CD1c-positive myeloid dendritic cell (primary cell): ENCODE measurements around the gene PYHIN1.
"Not testable (repeated sequence)": the region's sequence is repeated elsewhere in the genome, so short reads cannot be mapped to it uniquely, and the experiment has no call there.

Experiments
- DNase-seq: peaks from one replicate; pipeline ENCODE4 v3.0.0-alpha.2; 2016; ENCODE audit errors: extremely low spot score

The PYHIN1 gene

GRCh38 chr1:158983235-158983634, 51.9 kb downstream of the PYHIN1 start:
- no peak for DNase-seq

- DNase-seq, result no peak
Measured at GRCh38 chr1:158984386-158984785, 53.0 kb downstream of the PYHIN1 start.

- DNase-seq, result no peak
Measured at GRCh38 chr1:158989424-158989823, 58.1 kb downstream of the PYHIN1 start.

DNA sequence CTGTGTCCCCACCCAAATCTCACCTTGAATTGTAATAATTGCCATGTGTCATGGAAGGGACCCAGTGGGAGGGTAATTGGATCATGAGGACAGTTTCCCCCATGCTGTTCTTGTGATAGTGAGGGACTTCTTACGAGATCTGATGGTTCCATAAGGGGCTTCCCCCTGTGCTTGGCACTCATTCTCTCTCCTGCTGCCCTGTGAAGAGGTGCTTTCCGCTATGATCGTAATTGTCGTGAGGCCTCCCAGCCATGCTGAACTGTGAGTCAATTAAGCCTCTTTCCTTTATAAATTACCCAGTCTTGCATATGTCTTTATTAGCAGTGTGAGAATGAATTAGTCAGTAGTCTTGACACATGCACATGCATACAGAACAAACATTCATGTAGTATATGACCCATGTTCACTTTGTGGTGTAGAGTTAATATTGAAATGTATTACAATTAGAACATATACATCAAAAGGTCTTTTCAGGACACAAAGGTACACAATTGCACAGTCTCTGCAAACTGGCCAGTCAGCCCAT, 61.5 kb downstream of the PYHIN1 start:
- no peak for DNase-seq

DNA sequence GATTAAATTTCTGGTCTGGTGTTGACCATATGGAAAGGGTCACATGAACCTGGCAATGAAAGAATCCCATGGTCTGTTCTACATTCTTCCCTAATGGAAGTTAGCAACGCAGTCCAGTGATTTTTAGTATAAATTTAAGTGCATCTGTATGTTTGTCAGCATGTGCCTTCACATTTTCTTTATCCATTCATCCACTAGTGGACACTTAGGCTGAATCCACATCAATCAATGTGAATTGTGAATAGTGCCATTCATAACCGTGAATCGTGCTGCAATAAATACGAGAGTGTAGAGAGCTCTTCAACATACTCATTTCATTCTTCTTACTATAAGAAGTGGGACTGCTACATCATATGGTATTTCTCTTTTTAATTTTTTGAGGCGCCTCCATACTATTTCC, 65.6 kb downstream of the PYHIN1 start:
- DNase-seq, result no peak

DNA sequence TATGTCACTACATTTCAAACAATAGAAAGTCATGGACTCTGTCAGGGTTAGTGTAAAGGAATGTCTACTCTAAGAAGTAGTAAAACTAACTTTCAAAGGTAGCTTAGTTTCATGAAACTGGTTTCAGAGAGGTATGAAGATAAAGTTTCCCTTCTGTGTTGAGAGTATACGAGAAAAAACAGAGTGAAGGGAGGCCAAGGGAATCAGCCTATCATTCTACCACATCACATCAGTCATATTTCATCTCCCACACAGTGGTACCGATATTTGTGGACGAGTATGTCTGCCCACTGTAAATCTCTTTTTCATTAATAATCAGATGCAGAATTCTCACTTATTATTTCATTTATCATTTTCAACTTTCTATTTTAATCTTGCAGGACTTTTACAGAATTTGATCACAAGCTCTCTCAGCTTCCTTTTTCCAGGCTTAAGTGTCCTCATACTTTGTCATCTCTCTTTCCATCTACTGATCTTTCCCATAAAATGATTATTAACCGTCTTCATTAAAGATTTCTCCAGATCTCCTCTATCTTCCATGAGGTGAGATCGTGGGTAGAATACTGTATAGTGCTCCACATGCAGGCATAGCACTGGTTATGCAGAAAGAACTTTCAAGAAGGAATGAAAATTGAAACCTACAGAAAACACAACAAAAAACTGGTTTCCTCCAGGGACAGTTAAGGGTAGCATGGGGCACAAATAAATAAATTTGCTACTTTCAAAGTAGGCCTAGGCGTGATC, 66.9 kb downstream of the PYHIN1 start:
- no peak for DNase-seq

- peak; percentile 81 for DNase-seq
Measured at GRCh38 chr1:158998781-158999161, 67.4 kb downstream of the PYHIN1 start.

GRCh38 chr1:158999316-159000069, 68.1 kb downstream of the PYHIN1 start:
- no peak for DNase-seq

DNA sequence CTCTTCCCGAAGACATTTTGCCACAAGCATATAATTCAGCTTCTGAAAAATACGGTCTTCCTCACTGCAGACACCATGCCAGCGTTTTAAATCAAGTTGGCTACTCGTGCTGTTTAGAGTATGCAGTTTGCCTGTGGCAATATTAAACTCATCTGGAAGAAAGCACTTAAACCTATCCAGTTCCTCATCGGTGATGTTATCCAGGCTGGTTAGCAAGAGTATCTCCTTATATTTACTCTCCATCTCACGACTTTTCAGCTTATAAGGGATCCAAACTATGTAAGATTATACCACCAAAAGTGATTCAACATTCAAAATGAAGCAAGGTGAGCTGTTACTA, 68.7 kb downstream of the PYHIN1 start:
- DNase-seq, result no peak

DNA sequence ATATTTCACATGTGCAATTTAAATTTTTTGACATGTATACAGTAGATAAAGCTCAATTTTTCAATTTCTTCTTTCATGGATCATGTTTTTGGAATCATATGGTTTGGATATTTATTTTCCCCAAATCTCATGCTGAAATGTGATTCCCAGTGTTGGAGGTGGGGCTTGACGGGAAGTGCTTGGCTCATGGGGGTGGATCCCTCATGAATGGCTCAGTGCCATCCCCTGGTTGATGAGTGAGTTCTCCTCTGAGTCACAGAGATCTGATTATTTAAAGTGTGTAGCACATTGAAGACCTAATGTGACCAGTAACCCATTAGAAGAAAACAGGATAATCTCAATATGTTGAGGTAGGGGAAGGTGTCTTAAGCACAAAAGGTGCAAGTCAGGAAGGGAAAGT, 69.3 kb downstream of the PYHIN1 start:
- peak; percentile 46 for DNase-seq

GRCh38 chr1:159005161-159005560, 73.8 kb downstream of the PYHIN1 start:
- no peak for DNase-seq

- peak; percentile 58 for DNase-seq
Measured at GRCh38 chr1:159005676-159006075, 74.3 kb downstream of the PYHIN1 start.

- not testable (repeated sequence) for DNase-seq
Measured at GRCh38 chr1:159006210-159006807, 75.0 kb downstream of the PYHIN1 start.

DNA sequence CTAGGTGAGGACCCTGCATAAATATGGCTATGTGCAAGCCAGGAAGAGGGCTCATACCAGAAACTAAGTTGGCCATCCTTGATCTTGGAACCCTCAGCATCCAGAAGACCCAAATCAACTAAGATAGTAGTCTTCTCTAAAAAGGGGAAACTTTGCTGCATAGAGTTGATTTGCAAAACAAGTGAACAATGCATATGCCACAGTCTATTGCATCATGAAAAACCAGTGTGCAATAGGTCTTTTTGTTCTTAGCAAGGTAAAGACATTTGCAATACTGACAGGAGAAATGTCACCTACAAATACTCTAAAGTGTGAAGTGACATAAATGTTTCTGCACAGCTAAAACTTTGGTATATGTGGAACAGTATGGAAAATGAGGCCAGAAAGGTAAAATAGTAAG, 76.4 kb downstream of the PYHIN1 start:
- peak; percentile 31 for DNase-seq

DNA sequence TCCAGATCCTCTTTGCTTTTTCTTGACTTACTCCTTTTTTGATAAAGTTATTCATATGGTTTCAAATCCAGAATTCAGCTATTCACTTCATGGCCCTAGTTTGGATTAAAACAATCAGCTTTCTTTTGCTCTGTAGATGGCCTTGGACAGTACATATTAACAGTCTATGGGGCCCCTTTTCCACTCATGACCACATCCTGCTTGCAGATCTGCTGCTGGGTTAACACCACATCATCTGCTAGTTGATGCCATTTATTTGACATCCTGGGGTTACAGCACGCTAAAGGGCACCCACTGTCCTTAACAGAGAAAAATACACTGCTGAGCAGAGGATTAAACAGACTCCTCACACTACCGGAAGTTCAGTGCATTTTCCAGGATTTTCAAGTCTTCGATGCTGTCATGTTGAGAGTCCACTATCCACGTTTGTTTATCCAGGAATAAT, 77.4 kb downstream of the PYHIN1 start:
- DNase-seq, result peak; percentile 26

- no peak for DNase-seq
Measured at GRCh38 chr1:159009287-159009686, 77.9 kb downstream of the PYHIN1 start.

GRCh38 chr1:159009704-159010361, 78.5 kb downstream of the PYHIN1 start, which contains the start of gene IFI16:
Gene IFI16, plus strand, starts transcription at chr1:159009907. Its CDS starts 4,774 bp downstream, at chr1:159014681.
- peak; percentile 92 for DNase-seq

DNA sequence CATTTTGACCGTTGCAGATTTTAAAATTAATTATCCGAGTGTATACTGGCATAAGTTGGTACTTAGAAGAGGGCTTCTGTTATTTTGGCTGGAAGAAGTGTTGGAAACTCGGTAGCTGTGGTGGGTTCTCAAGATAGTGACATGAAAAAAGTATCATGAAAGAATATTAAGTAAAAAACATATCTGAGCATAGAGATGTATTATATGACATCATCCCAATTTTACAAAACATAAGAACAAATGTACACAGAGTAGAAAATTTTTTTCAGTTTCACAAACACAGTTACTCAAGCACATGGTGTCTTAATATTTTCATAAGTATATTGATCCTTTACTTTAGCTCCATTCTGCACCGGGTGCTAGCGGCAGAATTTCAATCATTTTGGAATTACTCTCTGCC, 79.0 kb downstream of the PYHIN1 start:
- peak; percentile 38 for DNase-seq

DNA sequence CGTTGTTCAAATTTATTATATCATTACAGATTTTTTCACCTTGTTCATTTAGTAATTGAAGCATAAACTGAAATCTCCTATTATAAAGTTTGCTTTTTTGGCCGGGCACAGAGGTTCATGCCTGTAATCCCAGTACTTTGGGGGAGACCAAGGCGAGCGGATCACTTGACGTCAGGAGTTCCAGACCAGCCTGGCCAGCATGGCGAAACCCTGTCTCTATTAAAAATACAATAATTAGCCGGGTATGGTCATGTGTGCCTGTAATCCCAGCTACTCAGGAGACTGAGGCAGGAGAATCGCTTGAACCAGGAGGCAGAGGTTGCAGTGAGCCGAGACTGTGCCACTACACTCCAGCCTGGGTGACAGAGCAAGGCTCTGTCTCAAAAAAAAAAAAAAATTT, 79.6 kb downstream of the PYHIN1 start:
- DNase-seq, result not testable (repeated sequence)

DNA sequence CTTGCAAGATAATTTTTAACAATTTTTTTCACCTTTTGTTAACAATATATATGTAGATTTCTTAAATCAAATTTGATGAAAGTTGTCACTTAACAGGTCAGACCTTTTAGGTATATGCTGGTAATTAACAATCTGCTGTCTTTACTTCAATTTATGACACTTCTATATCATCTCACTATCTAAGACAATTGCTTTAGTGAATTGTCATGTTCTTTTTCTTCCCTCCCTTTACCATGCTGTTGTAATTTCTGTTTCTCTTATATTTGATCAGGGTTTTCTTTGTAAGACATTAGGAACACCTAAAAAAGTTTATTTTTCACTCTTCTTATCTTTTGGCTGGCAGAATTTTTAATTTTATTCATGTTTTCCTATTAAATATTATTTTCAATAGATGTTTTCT, 80.4 kb downstream of the PYHIN1 start:
- no peak for DNase-seq

GRCh38 chr1:159012495-159012894, 81.1 kb downstream of the PYHIN1 start:
- peak; percentile 62 for DNase-seq

DNA sequence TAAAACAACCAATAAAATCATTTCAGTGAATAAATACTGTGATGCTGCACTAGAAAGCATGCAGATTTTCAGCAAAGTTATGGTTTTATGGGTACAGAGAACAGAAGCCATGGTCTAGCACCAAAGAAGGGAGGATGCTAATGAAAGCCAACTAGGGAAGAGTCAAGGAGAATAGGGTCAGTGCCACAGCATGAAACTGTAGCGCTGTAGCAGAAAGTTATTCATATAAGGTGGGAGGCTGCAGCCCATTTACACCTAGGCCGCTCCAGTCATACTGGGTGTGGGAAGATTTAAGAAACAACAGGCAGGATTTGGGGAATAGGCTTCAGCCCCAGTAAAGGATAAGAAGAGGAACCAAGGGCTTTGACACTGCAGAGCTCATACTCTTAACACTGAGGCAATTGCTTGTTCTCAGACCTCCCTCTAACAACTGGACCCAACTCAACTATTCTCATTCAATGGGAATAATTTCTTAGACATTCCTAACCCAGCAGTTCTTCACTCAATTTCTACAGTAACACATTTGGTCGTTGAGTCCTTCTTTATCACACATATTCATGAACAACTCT, 82.7 kb downstream of the PYHIN1 start:
- no peak for DNase-seq
